ENCODE data around the gene MYL4. TPM values are rescaled to one million over a fixed set of nuclear protein-coding genes. Genes with fewer than 3 reads are reported as not detected.

MYL4 gene
- total RNA-seq, 1 experiment from 2014 or later, result 0.49 TPM

DNA sequence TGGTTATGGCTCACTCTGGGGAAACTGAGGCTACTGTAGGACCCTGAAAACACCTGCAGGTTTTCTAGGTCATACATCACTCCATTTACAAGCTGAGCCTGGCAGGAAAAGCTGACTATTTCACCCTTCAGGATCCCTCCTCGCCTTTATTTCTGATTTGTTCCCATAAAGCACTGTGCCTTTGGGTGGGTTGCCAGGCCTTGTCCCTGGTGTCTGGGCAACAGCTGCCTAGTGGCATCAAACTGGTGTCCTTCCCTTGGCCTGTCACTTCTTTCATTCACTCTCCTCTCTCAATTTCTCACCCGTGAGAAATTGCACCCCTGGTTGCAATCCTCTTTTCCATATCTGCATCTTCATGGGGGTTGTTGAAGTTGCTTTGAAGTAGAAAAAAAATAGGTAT lies 1.6 kb downstream of the MYL4 start:
- H3K36me3 ChIP-seq (ENCODE audit: control insufficient read depth, insufficient read depth, low read length), result no peaks in the 10 kb centered on the region
- ChIA-PET CTCF (no interaction called here), POLR2A (no interaction called here)
- H3K4me1 ChIP-seq (ENCODE audit: control insufficient read depth, insufficient read depth, low read length), result no peaks in the 10 kb centered on the region
- no peak for ATAC-seq
- in situ Hi-C loops (cut with HindIII; ENCODE audit: low pct_unique_long_range_greater_than_20kb, low sequenced_read_pairs) (no loop called here), intact Hi-C loops (cut with micrococcal nuclease; ENCODE audit: unreplicated experiment) (no loop called here)
- DNase-seq (ENCODE audit: low read depth, low spot score), result no peak
- no peaks in the 10 kb centered on the region for H3K9me3 ChIP-seq (ENCODE audit: control insufficient read depth, insufficient read depth, low read depth, low read length)
- BruUV-seq (replicated peaks), result no TSS peak
- H3K4me3 ChIP-seq (ENCODE audit: low read depth in 2 of 2, low read length in 2 of 2), result no peak overlapping the region
- no peaks in the 10 kb centered on the region for H3K27me3 ChIP-seq (ENCODE audit: control insufficient read depth, insufficient read depth, low read length)
- no peak overlapping the region for H3K27ac ChIP-seq (ENCODE audit: low read length)
- TF ChIP-seq TCF7L2 (IDR thresholded peaks at IDR 0.05; ENCODE audit: low read depth, low read length) (no peak), SIN3A (IDR thresholded peaks at IDR 0.05; ENCODE audit: borderline replicate concordance, insufficient read depth, low read depth, low read length) (no peak), POLR2AphosphoS5 (IDR thresholded peaks at IDR 0.05; ENCODE audit: low read depth, low read length) (no peak)
- TF ChIP-seq, protein P1, sequence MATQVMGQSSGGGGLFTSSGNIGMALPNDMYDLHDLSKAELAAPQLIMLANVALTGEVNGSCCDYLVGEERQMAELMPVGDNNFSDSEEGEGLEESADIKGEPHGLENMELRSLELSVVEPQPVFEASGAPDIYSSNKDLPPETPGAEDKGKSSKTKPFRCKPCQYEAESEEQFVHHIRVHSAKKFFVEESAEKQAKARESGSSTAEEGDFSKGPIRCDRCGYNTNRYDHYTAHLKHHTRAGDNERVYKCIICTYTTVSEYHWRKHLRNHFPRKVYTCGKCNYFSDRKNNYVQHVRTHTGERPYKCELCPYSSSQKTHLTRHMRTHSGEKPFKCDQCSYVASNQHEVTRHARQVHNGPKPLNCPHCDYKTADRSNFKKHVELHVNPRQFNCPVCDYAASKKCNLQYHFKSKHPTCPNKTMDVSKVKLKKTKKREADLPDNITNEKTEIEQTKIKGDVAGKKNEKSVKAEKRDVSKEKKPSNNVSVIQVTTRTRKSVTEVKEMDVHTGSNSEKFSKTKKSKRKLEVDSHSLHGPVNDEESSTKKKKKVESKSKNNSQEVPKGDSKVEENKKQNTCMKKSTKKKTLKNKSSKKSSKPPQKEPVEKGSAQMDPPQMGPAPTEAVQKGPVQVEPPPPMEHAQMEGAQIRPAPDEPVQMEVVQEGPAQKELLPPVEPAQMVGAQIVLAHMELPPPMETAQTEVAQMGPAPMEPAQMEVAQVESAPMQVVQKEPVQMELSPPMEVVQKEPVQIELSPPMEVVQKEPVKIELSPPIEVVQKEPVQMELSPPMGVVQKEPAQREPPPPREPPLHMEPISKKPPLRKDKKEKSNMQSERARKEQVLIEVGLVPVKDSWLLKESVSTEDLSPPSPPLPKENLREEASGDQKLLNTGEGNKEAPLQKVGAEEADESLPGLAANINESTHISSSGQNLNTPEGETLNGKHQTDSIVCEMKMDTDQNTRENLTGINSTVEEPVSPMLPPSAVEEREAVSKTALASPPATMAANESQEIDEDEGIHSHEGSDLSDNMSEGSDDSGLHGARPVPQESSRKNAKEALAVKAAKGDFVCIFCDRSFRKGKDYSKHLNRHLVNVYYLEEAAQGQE (IDR thresholded peaks at IDR 0.05; ENCODE audit: insufficient read depth in 1 of 2, low read depth in 2 of 2, low read length in 1 of 2), result no peak
- TF ChIP-seq, protein P2, sequence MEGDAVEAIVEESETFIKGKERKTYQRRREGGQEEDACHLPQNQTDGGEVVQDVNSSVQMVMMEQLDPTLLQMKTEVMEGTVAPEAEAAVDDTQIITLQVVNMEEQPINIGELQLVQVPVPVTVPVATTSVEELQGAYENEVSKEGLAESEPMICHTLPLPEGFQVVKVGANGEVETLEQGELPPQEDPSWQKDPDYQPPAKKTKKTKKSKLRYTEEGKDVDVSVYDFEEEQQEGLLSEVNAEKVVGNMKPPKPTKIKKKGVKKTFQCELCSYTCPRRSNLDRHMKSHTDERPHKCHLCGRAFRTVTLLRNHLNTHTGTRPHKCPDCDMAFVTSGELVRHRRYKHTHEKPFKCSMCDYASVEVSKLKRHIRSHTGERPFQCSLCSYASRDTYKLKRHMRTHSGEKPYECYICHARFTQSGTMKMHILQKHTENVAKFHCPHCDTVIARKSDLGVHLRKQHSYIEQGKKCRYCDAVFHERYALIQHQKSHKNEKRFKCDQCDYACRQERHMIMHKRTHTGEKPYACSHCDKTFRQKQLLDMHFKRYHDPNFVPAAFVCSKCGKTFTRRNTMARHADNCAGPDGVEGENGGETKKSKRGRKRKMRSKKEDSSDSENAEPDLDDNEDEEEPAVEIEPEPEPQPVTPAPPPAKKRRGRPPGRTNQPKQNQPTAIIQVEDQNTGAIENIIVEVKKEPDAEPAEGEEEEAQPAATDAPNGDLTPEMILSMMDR (IDR thresholded peaks at IDR 0.05), result no peak

DNA sequence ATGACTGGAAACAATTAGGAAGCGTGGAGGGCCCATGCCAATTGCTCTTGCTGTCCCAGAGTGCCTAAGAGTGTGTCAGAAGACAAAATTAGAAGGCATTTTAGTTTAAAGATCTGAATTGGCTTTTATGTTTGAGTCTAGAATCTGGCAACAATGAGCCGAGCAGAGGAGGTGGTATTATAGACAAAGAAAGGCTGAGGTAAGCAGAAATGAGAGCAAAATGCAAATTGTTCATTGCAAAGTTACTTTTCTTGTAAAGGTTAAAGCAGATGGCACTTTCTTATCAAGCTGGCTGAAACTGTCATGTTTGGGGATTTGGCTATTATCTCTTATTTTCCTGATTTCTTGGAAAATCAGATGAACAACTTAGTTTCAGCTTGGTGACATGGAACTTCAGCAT lies 3.3 kb downstream of the MYL4 start:
- BruUV-seq (replicated peaks), result no TSS peak
- in situ Hi-C loops (cut with HindIII; ENCODE audit: low pct_unique_long_range_greater_than_20kb, low sequenced_read_pairs), result no loop called here
- POLR2A ChIA-PET, result no interaction called here
- H3K27ac ChIP-seq (ENCODE audit: low read length), result no peak overlapping the region
- H3K4me1 ChIP-seq (ENCODE audit: control insufficient read depth, insufficient read depth, low read length), result no peaks in the 10 kb centered on the region
- no peak overlapping the region for H3K4me3 ChIP-seq (ENCODE audit: low read depth in 2 of 2, low read length in 2 of 2)
- DNase-seq (ENCODE audit: low read depth, low spot score), result no peak
- H3K9me3 ChIP-seq (ENCODE audit: control insufficient read depth, insufficient read depth, low read depth, low read length), result no peaks in the 10 kb centered on the region
- no peaks in the 10 kb centered on the region for H3K27me3 ChIP-seq (ENCODE audit: control insufficient read depth, insufficient read depth, low read length)
- ATAC-seq, result no peak
- intact Hi-C loops (cut with micrococcal nuclease; ENCODE audit: unreplicated experiment), result no loop called here
- no peaks in the 10 kb centered on the region for H3K36me3 ChIP-seq (ENCODE audit: control insufficient read depth, insufficient read depth, low read length)
- no peak for TF ChIP-seq POLR2AphosphoS5 (IDR thresholded peaks at IDR 0.05; ENCODE audit: low read depth, low read length)
- TF ChIP-seq, protein P1 (IDR thresholded peaks at IDR 0.05; ENCODE audit: insufficient read depth in 1 of 2, low read depth in 2 of 2, low read length in 1 of 2), result no peak
- TF ChIP-seq TCF7L2 (IDR thresholded peaks at IDR 0.05; ENCODE audit: low read depth, low read length), result no peak
- TF ChIP-seq SIN3A (IDR thresholded peaks at IDR 0.05; ENCODE audit: borderline replicate concordance, insufficient read depth, low read depth, low read length), result no peak
- TF ChIP-seq, protein P2 (IDR thresholded peaks at IDR 0.05), result no peak
- CTCF ChIA-PET, result no interaction called here
